Measurements from ENCODE around the gene PARD3B. TPM values are rescaled to one million over a fixed set of nuclear protein-coding genes. Genes with fewer than 3 reads are reported as not detected.

PARD3B gene
- total RNA-seq, 1 donor from 2014 or later: 23.8 TPM

DNA sequence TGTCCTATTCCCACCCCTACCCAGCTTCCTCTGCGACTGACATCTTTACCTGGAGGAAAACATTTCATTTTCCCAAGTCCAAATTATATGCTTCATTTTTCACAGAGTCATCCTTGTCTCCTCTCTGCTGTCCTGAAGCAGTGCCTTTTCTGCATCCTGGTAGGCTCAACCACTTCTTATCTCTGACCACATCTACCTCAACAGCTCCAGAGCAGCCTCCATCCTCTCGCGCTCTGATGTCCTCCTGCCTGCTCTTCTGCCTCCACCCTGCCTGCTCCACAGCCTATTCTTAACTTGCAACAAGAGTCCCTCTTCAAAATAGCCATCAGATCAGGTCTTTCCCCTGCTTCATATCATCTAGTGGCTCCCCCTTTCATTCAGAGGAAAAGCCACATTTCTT, 457.1 kb downstream of the PARD3B start:
- TF ChIP-seq CTCF (IDR thresholded peaks at IDR 0.05): no peak
- no peak for ATAC-seq
- intact Hi-C loops (cut with DNase I): no loop called here

GRCh38 chr2:205003288-205003687, 458.0 kb downstream of the PARD3B start:
- H3K9me3 ChIP-seq: no peaks in the 10 kb centered on the region
- H3K27ac ChIP-seq: no peak overlapping the region
- no peak overlapping the region for H3K4me3 ChIP-seq
- no peaks in the 10 kb centered on the region for H3K4me1 ChIP-seq
- no peaks in the 10 kb centered on the region for H3K27me3 ChIP-seq (ENCODE audit: low read depth)
- DNase-seq (no peak), ATAC-seq (no peak)
- intact Hi-C loops (cut with DNase I): no loop called here
- no peak for TF ChIP-seq CTCF (IDR thresholded peaks at IDR 0.05)
- no peaks in the 10 kb centered on the region for H3K36me3 ChIP-seq

More for the DNA sequence above, 457.1 kb downstream of the PARD3B start:
- Histone ChIP-seq H3K4me1 (no peaks in the 10 kb centered on the region), H3K4me3 (no peak overlapping the region), H3K27me3 (ENCODE audit: low read depth) (no peaks in the 10 kb centered on the region), H3K36me3 (no peaks in the 10 kb centered on the region), H3K27ac (no peak overlapping the region), H3K9me3 (no peaks in the 10 kb centered on the region)
- DNase-seq: no peak

GRCh38 chr2:205010196-205010595, 464.9 kb downstream of the PARD3B start:
- Histone ChIP-seq H3K4me1 (no peaks in the 10 kb centered on the region), H3K27me3 (ENCODE audit: low read depth) (no peaks in the 10 kb centered on the region), H3K9me3 (no peaks in the 10 kb centered on the region), H3K27ac (no peak overlapping the region), H3K36me3 (no peaks in the 10 kb centered on the region), H3K4me3 (no peak overlapping the region)
- ATAC-seq: no peak
- no peak for TF ChIP-seq CTCF (IDR thresholded peaks at IDR 0.05)
- intact Hi-C loops (cut with DNase I): no loop called here
- DNase-seq: no peak

GRCh38 chr2:205011031-205011430, 465.8 kb downstream of the PARD3B start:
- ATAC-seq: no peak
- Histone ChIP-seq H3K27me3 (ENCODE audit: low read depth) (no peaks in the 10 kb centered on the region), H3K27ac (no peak overlapping the region), H3K4me3 (no peak overlapping the region), H3K4me1 (no peaks in the 10 kb centered on the region), H3K9me3 (no peaks in the 10 kb centered on the region), H3K36me3 (no peaks in the 10 kb centered on the region)
- no peak for DNase-seq
- intact Hi-C loops (cut with DNase I): no loop called here
- no peak for TF ChIP-seq CTCF (IDR thresholded peaks at IDR 0.05)

- intact Hi-C loops (cut with DNase I): no loop called here
Observed at GRCh38 chr2:205012961-205013360, 467.7 kb downstream of the PARD3B start.

More at GRCh38 chr2:205012961-205013360, 467.7 kb downstream of the PARD3B start:
- Histone ChIP-seq H3K9me3 (no peaks in the 10 kb centered on the region), H3K27ac (no peak overlapping the region), H3K4me1 (no peaks in the 10 kb centered on the region), H3K4me3 (no peak overlapping the region), H3K36me3 (no peaks in the 10 kb centered on the region), H3K27me3 (ENCODE audit: low read depth) (no peaks in the 10 kb centered on the region)
- TF ChIP-seq CTCF (IDR thresholded peaks at IDR 0.05): no peak
- DNase-seq (no peak), ATAC-seq (no peak)

Measured in lower lobe of right lung (tissue), 2 donors.